Measurements from ENCODE around the gene PPP1R8. TPM values are rescaled to one million over a fixed set of nuclear protein-coding genes. Genes with fewer than 3 reads are reported as not detected.

Gene PPP1R8
- total and polyA plus RNA-seq, 4 donors, result 3.1 to 20.5 (median 17.5) TPM

GRCh38 chr1:27858072-27858948, 27.7 kb downstream of the PPP1R8 start (continued):
- TF ChIP-seq, protein P1, sequence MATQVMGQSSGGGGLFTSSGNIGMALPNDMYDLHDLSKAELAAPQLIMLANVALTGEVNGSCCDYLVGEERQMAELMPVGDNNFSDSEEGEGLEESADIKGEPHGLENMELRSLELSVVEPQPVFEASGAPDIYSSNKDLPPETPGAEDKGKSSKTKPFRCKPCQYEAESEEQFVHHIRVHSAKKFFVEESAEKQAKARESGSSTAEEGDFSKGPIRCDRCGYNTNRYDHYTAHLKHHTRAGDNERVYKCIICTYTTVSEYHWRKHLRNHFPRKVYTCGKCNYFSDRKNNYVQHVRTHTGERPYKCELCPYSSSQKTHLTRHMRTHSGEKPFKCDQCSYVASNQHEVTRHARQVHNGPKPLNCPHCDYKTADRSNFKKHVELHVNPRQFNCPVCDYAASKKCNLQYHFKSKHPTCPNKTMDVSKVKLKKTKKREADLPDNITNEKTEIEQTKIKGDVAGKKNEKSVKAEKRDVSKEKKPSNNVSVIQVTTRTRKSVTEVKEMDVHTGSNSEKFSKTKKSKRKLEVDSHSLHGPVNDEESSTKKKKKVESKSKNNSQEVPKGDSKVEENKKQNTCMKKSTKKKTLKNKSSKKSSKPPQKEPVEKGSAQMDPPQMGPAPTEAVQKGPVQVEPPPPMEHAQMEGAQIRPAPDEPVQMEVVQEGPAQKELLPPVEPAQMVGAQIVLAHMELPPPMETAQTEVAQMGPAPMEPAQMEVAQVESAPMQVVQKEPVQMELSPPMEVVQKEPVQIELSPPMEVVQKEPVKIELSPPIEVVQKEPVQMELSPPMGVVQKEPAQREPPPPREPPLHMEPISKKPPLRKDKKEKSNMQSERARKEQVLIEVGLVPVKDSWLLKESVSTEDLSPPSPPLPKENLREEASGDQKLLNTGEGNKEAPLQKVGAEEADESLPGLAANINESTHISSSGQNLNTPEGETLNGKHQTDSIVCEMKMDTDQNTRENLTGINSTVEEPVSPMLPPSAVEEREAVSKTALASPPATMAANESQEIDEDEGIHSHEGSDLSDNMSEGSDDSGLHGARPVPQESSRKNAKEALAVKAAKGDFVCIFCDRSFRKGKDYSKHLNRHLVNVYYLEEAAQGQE (IDR thresholded peaks at IDR 0.05), result no peak
- no peak for TF ChIP-seq RXRA (IDR thresholded peaks at IDR 0.05)
- no peak for TF ChIP-seq FOXA2 (IDR thresholded peaks at IDR 0.05)
- TF ChIP-seq HNF4A (conservative IDR thresholded peaks at IDR 0.05), result no peak
- TF ChIP-seq HNF4G (IDR thresholded peaks at IDR 0.05), result no peak

GRCh38 chr1:27858949-27859576, 28.5 kb downstream of the PPP1R8 start:
- no peaks in the 10 kb centered on the region for H3K9me3 ChIP-seq (ENCODE audit: control insufficient read depth in 4 of 4, low read length in 3 of 4)
- no peak overlapping the region for H3K27ac ChIP-seq (ENCODE audit: low read depth in 1 of 2, low read length in 2 of 2)
- H3K4me3 ChIP-seq (ENCODE audit: low read depth in 1 of 3, low read length in 3 of 3), result no peak overlapping the region
- TF ChIP-seq TAF1 (conservative IDR thresholded peaks at IDR 0.05) (no peak), HNF4G (IDR thresholded peaks at IDR 0.05) (no peak), EGR1 (IDR thresholded peaks at IDR 0.05; ENCODE audit: low read depth in 2 of 2) (no peak), GABPA (IDR thresholded peaks at IDR 0.05 in 1 of 2, conservative IDR thresholded peaks at IDR 0.05 in 1 of 2) (no peak), RAD21 (IDR thresholded peaks at IDR 0.05) (no peak), SP1 (IDR thresholded peaks at IDR 0.05) (no peak), RXRA (IDR thresholded peaks at IDR 0.05) (no peak), FOXA1 (IDR thresholded peaks at IDR 0.05) (no peak), NR2F2 (IDR thresholded peaks at IDR 0.05) (no peak), MAX (IDR thresholded peaks at IDR 0.05) (no peak), JUND (IDR thresholded peaks at IDR 0.05) (no peak), HNF4A (conservative IDR thresholded peaks at IDR 0.05) (no peak)
- TF ChIP-seq, protein P1 (IDR thresholded peaks at IDR 0.05), result no peak
- H3K4me1 ChIP-seq (ENCODE audit: control insufficient read depth in 4 of 4, insufficient read depth in 4 of 4, low read length in 3 of 4), result peaks cover 0 to 4% (median 2%) of the 10 kb centered on the region in 4 donors
- H3K9ac ChIP-seq (ENCODE audit: low read depth in 1 of 2, low read length in 2 of 2), result no peak overlapping the region
- no peak for DNase-seq (ENCODE audit: low spot score)
- WGBS, result 89% methylated on average over 14 of the region's 14 CpGs
- H3K36me3 ChIP-seq (ENCODE audit: control insufficient read depth in 4 of 4, insufficient read depth in 3 of 4, low read depth in 1 of 4, low read length in 3 of 4), result no peaks in the 10 kb centered on the region
- no peaks in the 10 kb centered on the region for H3K27me3 ChIP-seq (ENCODE audit: control insufficient read depth in 4 of 4, insufficient read depth in 4 of 4, low read length in 3 of 4)
